NCI-H1694 (cell line): ENCODE data around the gene NUP85.
"Not testable (repeated sequence)": the region's sequence is repeated elsewhere in the genome, so short reads cannot be mapped to it uniquely, and the experiment has no call there.

Source experiments
- DNase-seq: peaks from one replicate; lab custom pipeline; 2025; lab: John Stamatoyannopoulos, UW

Gene NUP85

DNA sequence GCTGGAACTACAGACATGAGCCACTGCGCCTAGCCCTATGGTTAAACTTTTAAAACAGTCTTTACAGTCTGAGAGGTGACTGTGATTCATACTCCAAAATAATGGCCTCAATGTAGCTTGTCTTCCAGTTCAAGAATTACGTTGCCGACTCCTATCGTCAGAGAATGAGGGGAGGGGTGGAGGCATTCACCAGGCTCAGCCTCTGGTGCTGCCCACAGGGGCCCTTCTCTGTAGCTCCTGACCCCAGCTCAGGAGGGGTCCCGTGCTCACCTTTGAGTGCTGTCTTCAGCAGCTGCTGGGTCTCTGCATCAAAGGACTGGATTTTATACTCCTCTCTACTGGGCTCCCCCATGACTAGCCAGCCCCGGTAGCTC lies 64.4 kb downstream of the NUP85 start:
- no peak for DNase-seq

DNA sequence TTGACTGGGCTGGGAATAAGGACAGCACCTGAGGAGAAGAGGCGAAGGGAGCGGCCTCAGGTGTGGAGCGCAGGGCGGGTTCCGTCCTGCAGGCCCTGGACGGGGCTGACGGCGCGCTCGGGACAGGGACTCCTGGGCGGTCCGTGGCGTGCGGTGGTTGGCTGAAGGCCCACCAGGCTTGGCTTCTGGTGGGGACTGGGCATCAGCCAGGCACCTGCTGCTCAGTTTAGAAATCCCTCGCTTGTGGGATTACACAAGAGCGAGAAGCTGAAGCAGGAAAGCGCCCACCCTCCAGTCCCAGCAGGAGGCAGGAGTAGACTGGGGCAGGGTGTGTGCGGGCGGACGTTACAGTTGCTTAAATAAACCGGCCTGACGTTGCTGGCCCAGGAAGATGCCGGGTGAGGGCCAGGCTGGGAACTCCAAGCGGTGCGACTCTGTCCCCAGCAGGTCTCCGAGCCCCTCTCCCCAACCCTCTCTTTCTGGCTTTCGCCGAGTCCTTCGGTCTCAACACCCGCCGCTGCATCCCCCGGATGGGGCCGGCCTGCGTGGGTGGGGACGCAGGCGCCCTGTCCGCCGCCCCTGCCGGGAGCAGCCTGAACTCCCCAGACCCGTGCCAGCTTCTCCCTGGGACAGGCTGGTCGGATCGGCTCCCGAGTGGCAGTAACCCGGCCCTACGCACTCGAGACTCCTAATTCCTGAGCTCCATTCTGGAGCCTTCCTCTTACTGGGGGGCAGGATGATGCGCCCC lies 64.9 kb downstream of the NUP85 start:
- peak; percentile 13 for DNase-seq

DNA sequence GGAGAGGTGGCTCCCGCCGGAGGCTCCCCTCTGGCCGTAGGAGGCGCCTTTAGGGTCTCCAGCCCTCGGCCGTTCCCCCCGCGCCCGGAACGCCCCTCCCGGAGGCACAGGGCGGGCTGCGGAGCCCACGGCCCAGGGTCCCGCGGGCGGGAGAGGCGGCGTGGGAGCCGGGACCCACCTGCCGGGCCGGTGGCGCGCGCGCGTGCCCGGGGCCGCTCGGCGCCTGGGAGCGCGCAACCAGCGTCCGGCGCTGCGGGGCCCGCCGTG lies 65.4 kb downstream of the NUP85 start, which contains the start of gene MIF4GD:
TSS of gene MIF4GD (minus strand) at position 266 of the 267 bp plus-strand sequence. CDS start 1,036 bp downstream, outside the sequence.
- DNase-seq = no peak

DNA sequence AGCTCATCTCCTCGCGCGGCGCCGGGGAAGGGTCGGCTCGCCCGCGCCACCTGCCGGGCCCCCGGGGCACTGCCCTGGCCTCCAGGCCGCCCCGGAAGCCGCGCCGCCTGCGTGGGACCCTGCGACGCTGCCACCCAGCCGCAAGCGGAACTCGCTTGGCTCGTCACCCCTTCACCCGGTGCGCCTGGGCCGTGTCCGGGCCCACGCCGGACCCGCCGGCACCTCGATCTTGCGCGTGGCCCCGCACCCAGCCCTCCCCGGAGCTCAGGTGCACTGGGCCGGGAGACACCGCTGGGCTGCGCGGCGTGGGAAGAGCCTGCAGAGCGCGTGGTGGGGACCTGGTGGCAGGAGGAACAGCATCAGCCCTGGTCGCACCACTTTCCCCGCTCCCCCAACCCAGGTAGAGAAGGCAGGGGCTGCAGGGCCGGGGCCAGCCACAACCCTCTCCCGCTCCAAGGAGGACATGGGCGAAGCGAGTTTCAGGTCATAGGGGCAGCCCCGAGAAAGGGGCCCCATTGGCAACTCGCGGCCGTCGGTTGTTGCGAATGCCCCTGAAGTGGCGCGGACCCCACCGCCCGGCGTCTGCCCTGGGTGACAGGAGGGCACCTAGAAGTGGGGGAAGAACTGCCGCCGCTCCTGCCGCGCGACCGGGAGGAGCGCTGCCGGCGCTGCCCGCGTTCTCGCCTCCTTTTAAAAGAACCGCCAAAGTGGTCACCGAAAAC lies 65.9 kb downstream of the NUP85 start:
- DNase-seq = no peak

DNA sequence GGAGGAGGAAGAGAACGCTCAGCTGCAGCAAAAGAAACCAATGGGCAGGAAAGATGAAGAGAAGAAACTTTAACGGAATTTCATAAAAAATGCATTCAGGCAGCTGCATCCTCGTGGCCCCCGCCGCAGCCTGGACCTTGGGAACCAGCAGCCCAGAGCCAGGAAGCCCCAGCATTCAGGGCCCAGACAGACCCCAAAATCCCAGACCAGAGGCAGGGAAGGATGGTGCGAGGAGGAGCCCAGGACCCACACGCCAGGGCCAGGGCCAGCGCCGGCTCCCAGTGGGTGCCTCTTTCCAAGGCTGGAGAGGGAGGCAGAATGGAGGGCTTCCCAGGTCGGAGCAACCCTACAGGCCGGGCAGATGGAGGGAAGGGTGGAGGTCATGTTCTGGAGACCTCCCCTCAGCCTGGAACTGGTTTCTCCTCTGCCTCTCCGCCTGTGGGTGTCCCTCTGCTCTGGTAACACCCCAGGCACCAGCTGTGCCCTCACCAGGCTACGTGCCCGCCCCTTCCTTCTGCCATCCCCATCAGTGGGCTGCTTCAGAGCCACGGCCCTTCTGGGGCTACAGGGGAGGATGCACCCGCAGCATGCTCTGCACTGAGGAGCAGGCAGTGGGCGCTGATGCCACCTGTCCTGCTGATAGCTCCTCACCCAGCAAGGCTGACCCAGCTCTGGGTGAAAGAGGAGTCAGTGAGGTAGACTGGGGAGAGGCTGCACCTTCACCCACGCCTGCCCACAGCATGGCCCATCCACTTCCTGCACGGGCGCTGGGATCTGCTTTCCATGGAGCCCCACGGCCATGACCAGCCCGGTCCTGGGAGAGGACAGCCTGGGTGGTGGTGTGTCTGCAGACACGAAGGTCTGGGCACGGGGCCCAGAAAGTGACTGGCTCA lies 66.7 kb downstream of the NUP85 start:
- peak; percentile 49 for DNase-seq

DNA sequence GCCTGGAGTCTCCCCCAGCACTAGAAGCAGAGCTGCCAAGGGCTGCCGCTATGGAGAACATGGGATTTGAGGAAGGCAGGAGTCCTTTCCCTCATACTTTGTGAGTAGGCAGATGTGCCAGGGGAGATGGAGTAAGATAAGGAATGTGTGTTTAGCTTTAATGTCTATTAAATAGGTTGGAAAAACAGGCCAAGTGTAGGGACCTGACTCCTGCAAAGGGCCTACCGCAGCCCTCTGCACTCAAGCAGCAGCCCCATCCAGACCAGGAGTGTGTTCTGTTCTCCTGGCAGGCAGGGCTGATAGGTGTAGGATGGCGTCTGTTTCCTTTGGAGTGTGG lies 67.3 kb downstream of the NUP85 start:
- DNase-seq = no peak

DNA sequence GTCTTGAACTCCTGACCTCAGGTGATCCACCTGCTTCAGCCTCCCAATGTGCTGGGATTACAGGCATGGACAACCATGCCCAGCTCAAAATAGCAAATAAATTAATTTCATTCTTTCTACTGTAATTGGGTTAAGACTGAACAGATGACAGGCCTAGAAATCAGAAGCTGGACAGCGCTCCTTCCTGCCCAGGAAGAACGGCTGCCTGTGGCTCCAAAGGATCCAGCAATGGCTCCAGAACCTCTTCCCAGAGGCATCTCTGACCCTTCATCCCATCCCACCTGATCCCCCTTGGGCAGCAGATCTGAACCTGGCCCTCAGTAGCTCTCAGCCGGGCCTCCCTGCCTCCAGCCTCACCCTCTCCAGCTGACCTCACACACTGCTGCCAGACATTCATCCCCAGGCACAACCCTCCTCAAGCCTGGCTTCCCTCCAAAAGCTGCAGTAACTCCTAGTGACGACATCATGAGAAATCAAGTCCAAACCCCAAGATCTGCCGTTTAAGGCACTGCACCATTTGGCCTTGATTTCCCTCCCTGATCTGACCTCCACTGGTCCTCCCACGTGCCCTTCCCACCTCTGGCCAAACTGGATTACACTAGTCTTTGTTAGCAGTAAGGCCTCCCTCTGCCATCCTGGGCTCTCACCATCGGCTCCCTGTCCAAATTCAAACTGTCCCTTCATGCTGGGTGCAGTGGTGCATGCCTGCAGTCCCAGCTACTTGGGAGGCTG lies 68.7 kb downstream of the NUP85 start:
- DNase-seq = no peak

DNA sequence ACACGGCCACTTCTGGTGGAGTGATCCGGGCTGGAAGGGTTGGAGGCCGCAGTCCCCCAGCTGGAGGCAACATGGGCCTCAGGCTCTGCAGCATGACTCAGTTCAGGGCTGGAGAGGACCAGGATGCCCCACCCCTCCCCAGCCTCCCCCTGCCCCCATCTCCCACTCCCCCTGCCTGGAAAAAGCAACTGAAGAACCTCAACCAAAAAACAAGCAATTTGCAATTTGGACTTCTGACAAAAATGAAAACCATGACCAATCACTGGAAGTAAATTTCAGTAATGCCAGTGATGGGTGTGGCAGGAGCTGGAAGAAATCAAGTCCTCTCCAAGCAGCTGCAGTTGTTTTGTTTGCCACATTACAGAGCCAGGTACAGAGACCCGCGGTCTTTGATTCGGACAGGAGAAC lies 72.2 kb downstream of the NUP85 start:
- DNase-seq = no peak

DNA sequence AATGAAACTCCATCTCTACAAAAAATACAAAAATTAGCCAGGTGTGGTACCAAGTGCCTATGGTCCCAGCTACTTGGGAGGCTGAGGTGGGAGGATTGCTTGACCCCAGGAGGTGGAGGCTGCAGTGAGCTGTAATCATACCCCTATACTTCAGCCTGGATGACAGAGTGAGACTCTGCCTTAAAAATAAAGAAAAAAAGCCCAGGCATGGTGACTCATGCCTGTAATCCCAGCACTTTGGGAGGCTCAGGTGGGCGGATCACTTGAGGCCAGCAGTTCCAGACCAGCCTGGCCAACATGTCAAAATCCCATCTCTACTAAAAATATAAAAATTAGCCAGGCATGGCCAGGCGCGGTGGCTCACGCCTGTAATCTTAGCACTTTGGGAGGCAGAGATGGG lies 74.7 kb downstream of the NUP85 start:
- DNase-seq = not testable (repeated sequence)

DNA sequence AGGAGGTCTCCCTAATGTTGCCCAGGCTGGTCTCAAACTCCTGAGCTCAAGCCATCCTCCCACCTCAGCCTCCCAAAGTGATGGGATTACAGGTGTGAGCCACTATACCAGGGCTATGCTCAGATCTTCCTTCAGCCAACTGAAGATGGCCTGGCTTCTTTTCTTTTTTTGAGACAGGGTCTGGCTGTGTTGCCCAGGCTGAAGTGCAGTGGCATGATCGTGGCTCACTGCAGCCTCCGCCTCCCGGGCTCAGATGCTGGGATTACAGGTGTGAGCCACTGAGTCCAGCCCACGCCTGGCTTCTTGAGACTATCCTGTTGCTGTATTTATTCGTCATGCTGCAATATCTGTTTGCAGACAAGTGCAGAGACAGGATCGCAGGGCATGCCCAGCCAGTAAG lies 79.6 kb downstream of the NUP85 start:
- DNase-seq = no peak
